GM12874 (cell line): ENCODE results near the gene SLC27A1.
A peak's percentile ranks its signal among the peaks of the same experiment; 100 is the strongest.

Experiments used
- TF ChIP-seq, protein P1 (sequence below): IDR thresholded peaks from 2 replicates; pipeline ENCODE4 v1.5.1; 2011; ENCODE audit warnings: low read depth, mild to moderate bottlenecking, control low read depth, low read length, moderate library complexity; ENCODE audit not compliant: insufficient read depth

The SLC27A1 gene

GRCh38 chr19:17484520-17485185 is 14.3 kb downstream of the SLC27A1 start:
- TF ChIP-seq, protein P1, sequence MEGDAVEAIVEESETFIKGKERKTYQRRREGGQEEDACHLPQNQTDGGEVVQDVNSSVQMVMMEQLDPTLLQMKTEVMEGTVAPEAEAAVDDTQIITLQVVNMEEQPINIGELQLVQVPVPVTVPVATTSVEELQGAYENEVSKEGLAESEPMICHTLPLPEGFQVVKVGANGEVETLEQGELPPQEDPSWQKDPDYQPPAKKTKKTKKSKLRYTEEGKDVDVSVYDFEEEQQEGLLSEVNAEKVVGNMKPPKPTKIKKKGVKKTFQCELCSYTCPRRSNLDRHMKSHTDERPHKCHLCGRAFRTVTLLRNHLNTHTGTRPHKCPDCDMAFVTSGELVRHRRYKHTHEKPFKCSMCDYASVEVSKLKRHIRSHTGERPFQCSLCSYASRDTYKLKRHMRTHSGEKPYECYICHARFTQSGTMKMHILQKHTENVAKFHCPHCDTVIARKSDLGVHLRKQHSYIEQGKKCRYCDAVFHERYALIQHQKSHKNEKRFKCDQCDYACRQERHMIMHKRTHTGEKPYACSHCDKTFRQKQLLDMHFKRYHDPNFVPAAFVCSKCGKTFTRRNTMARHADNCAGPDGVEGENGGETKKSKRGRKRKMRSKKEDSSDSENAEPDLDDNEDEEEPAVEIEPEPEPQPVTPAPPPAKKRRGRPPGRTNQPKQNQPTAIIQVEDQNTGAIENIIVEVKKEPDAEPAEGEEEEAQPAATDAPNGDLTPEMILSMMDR, result no peak

DNA sequence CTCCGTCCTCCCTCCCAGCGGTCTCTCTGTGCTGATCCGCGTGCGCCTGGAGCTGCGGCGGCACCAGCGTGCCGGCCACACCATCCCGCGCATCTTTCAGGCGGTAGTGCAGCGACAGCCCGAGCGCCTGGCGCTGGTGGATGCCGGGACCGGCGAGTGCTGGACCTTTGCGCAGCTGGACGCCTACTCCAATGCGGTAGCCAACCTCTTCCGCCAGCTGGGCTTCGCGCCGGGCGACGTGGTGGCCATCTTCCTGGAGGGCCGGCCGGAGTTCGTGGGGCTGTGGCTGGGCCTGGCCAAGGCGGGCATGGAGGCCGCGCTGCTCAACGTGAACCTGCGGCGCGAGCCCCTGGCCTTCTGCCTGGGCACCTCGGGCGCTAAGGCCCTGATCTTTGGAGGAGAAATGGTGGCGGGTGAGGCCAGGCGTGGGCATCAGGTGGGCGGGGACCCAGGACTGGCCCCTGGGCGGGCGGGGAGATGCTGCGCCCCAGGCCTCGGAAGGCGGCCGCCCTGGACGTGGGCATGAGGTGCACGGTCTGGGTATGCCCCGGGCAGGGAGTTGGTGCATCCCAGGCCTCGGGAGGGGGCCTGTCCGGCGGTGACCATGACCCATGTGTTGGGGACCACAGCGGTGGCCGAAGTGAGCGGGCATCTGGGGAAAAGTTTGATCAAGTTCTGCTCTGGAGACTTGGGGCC is 16.4 kb downstream of the SLC27A1 start:
- TF ChIP-seq, protein P1, result no peak

DNA sequence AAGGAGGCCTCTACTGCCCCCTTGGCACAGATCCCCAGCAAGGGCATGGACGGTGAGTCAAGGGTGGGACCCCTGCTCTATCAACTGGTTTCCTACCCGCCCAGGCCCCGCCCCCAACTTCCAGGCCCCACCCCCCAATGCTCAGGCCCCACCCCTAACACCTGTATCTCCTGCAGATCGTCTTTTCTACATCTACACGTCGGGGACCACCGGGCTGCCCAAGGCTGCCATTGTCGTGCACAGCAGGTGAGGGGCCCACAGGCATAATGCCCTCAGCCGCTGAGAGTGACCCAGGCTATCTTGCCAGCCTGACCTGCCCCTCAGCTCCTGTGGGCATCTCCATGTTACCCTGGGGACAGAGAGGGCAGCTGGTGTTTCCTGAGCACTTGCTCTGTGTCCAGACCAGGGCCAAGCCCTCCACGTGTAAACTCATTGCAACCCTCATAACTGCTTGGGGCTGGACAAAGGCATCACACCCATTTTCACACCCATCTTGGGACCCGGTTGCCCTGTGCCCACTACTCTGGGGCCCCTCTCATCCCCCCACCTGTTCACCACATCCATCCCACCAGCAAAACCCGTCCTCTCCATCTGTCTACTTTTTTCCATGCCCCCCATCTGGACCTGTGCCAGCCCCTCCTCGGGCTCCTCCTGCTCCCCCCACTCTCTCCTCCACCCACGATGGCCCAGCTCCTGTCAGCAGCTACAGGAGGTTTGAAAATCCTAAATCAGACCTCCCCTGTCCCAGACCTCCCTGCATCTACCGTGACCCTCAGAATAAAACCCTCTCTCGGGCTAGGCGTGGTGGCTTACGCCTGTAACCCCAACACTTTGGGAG is 17.2 kb downstream of the SLC27A1 start:
- TF ChIP-seq, protein P1, result no peak

GRCh38 chr19:17488593-17489391 is 18.5 kb downstream of the SLC27A1 start:
- TF ChIP-seq, protein P1, result peak; percentile 34

DNA sequence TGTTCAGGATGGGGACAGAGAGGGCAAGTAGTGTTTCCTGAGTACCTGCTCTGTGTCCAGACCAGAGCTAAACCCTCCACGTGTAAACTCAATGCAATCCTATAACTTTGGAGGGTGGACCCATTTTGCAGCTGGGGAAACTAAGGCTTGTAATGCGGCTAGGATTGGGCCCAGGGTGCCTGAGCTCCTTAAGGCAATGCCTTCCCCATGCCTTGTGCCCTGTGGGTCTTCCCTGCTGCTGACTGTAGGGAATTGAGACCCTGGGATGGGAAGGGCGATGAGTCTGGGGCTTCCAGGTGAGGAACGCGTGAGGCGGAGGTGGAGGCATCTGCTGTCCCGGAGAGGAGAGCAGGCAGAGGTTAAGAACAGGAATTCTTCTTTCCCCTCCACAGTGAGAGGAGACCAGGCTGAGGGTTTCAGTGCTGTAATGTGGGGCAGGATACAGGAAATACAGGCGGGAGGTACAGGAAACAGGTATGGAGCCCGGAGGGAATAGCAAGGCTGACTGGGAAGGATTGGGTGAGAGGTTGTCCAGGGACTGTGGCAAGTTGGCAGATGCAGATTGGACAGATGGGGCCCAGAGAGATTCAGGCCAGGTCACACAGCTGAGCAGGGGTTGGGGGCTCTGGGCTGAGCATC is 19.2 kb downstream of the SLC27A1 start:
- TF ChIP-seq, protein P1, result no peak

DNA sequence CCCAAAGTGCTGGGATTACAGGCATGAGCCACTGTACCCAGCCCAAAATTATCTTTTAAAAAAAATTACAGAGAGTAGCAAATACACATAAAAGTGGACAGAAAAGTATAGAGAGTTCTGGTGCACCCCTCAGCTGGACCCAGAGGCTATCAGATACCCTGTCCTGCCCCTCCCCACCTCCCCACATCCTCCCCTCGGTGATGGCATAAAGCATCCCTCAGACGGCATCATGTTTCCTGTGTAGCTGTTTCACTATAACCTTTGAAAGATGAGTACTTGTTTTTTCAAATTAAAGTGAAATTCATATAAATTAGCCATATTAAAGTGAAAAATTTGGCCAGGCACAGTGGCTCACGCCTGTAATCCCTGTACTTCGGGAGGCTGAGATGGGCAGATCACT is 20.1 kb downstream of the SLC27A1 start:
- TF ChIP-seq, protein P1, result no peak
